AG09319 (cell line): ENCODE measurements around the gene IFNLR1.

Source experiments
- DNase-seq: peaks from one replicate; pipeline ENCODE4 v3.0.0-alpha.2; 2010; ENCODE audit warnings: low read depth; ENCODE audit errors: extremely low read depth
- TF ChIP-seq, protein P1 (sequence below): IDR thresholded peaks from 2 replicates; pipeline ENCODE4 v1.5.1; 2011; ENCODE audit warnings: low read depth, mild to moderate bottlenecking, inconsistent platforms, low read length, moderate library complexity

IFNLR1 gene

DNA sequence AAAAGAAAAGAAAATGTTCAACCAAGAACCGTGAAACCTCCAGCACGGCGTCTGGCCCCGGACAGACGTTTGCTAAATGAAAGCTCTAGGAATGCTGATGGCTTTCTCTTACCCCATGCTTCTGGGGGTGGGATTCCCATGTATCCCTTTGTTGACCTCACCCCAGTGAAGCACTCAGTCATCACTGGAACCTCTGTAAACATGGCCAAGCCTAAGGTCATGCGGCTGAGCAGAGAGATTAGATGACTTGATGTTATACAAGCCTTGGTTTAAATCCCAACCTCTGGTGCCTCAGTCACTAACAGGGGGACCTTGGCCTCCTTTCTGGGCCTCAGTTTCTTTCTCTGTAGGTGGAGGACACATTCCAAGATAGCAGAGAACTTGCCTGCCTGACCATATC, 72.3 kb downstream of the IFNLR1 start:
- DNase-seq: no peak
- TF ChIP-seq, protein P1, sequence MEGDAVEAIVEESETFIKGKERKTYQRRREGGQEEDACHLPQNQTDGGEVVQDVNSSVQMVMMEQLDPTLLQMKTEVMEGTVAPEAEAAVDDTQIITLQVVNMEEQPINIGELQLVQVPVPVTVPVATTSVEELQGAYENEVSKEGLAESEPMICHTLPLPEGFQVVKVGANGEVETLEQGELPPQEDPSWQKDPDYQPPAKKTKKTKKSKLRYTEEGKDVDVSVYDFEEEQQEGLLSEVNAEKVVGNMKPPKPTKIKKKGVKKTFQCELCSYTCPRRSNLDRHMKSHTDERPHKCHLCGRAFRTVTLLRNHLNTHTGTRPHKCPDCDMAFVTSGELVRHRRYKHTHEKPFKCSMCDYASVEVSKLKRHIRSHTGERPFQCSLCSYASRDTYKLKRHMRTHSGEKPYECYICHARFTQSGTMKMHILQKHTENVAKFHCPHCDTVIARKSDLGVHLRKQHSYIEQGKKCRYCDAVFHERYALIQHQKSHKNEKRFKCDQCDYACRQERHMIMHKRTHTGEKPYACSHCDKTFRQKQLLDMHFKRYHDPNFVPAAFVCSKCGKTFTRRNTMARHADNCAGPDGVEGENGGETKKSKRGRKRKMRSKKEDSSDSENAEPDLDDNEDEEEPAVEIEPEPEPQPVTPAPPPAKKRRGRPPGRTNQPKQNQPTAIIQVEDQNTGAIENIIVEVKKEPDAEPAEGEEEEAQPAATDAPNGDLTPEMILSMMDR: no peak

DNA sequence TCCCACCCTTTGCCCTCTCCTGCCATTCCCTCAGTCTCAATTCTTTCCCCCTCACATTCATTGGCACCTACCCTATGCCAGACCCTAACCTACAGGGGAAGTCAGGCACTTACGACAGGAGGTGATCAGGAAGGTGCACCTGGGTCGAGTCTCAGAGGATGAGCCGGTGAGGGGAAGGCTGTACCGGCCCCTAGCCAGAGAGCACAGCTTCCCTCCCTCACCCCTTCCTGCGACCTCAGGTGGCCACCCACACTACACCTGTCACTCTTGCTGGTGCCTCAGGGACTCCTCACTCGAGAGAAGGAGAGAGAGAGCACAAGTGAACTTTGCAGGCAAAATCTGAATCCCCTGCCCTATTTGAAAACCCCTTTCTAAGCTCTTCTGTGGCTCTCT, 73.5 kb downstream of the IFNLR1 start:
- DNase-seq: no peak
- TF ChIP-seq, protein P1: no peak

DNA sequence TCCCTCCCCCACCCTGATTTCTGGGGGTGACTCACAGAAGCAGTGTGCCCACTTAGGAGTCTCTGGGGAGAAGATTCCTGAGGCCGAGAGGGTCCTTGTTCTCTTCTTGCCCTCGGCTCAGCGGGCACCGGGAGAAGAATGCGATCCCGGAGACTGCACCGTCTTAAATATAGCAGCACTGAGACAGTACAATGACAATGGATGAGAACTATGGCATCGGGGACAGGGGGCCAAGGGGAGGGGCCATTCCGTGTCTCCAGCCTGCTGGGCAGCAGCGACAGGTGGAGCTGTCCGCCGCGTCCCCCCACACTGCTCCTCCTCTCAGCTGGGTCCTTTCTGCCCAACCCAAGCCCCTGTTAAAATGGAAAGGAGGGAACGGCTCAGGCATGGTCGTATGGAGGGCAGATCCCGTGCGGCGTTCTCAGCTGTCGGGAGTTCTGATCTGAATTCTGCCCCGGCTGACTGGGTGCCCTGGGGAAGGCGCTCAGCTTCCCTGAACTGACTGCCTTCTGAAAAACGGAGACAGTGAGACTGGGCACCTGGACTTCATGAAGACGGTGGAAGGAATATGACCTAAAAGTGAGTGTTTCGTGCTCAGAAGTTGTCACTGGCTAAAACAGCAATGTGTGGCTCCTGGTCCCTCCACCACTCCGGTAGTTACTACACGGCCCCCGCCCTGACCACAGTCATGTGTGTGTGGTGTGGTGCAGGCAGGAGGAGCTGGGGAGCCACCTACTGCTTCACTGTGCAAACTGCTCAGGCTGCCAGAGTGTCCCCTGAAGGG, 74.9 kb downstream of the IFNLR1 start, which contains the start of gene MYOM3:
Gene MYOM3, minus strand, starts transcription at position 140 of the 784 bp plus-strand sequence. CDS start 3,499 bp downstream, outside the sequence.
- peak; percentile 23 for DNase-seq
- TF ChIP-seq, protein P1: peak; percentile 52

DNA sequence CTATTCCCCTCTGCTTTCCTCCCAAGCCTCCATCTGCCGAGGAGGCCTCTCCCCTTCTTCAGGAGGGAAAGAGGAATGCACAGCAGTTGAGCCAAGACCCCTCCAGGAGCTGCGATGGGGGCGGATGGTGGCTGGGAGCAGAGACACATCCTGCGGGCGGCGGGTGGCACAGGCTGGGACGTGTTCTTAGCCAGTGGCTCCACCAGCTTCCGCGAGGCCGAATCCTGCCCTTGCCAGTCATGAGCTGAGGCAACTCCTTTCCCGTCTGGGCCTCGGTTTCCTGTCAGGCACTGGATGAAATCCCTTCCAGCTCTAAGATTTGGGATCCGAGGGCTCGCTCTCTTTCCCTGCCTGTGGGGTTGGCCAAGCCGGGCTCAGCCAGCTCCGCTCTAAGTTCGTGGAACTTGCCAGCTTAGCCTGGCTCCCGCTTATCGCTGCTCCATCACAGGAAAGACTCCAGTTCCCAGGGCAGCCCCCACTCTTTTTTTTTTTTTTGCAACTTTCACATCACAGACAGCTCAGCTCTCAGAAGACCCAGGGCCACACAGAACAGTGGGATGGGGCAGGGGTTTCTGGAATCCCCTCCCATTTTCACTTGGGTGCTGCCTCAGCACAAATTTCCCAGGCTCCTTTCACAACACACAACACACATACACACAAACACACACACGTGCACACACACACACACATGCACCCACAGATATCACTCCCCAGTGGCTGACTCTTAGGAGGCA, 75.7 kb downstream of the IFNLR1 start:
- DNase-seq: no peak
- TF ChIP-seq, protein P1: no peak

DNA sequence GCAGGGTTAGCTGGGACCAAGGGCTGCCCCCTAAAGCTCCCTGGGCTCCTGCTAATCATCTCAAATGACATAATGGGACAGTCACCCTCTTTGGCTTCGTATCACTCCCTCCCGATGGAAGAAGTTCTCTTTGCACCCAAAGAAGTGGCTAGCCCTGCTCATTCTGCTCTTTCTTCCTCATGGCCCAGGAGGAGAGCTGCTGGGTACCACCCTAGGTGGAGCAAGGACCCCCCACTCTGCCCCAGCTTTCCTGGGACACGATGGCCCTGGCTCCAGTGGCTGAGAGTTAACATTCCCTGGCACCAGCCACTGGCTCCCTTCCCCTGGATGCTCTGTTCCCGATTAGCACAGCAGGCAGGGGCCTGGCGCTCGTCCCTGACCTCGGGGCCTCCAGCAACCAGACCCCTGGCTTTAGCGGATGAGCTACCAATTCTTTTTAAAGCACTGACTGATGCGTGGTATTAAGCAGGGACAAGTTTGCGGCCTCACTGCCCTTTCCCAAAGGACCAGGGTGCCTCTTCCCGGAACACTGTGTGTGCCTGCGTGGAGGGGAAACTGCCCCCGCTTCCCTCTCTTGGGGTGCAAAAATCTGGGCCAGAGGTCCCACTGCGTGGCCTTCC, 76.3 kb downstream of the IFNLR1 start:
- TF ChIP-seq, protein P1: no peak
- DNase-seq: no peak

- no peak for DNase-seq
- TF ChIP-seq, protein P1: no peak
Observed at GRCh38 chr1:24109686-24110475, 77.2 kb downstream of the IFNLR1 start.
